NCI-H2196 (cell line): ENCODE measurements around the gene AFAP1L2.

Experiments
- DNase-seq: peaks from one replicate; lab custom pipeline; 2025; ENCODE audit not compliant: unreplicated experiment; lab: John Stamatoyannopoulos, UW

The AFAP1L2 gene

GRCh38 chr10:114392112-114392835, 12.0 kb downstream of the AFAP1L2 start:
- DNase-seq, result no peak

DNA sequence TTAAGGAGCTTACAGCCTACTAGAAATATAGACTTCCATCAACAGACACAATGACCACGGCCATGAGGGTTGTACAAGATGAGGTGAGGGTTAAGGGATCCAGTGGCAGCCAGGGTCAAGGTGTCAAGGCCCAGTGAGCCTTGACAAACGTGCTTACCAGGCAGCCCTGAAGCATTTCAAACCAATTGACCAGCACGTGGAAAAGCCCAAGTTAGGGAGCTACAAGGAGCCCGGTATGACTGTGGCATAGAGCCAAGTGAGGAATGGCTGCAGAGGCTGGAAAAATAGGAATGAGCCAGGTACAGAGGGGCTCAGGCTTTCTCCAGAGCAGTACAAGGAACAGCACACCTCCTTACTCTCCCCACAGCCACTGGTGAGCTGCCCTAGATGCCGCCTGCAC, 12.7 kb downstream of the AFAP1L2 start:
- no peak for DNase-seq

DNA sequence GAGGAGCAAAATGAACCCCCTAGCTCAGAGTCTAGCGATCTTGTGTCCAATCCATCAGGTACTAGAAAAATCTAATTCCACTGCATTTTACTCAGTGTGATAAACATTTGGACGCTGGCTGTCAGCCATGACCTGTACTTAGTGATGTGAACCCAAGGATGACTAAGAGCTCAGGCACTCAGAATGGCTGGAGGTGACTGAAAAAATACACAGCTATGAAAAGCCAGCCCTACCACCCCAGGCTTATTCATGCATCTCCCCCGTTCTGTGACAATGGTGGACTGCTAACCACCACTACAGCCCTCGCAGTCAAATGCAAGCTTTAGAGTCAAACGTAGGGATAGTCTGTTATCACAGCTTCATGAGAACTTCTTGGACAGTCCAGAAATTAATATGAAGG, 14.9 kb downstream of the AFAP1L2 start:
- no peak for DNase-seq

DNA sequence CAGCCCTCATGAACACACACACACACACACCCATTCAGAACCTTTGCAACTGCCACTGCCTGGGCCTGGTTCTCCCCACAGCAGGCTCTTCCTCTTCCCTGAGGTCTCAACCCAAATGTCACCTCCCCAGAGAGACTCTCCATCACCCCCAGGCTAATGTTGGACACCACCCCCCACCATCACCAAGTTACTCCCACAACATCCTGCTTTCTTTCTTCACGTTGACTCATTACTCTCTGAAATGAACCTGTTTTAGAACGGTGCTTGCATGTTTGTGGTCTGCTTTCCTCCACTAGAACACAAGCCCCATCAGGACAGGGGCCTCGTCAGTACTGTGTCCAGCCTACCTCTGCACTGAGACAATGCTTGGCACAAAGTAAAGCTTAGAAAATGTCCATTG, 16.0 kb downstream of the AFAP1L2 start:
- no peak for DNase-seq

DNA sequence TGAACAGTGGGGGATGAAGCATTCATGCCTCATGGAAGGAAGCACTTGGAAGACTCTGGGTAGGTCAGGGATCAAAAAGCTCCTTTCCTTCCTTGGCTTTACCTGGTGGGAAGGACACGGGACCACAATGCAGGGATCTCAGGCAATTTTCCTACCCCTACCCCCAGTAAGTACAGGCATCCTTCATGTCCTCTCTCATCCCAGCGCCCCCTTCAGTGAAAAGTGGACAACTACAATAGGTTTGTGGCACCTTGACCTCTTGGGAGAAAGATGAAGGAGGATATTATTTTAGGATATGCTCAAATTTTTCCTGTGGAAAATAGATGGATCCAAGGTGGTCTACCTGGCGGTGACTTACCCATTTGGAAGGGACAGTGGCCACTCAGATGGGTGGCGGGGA, 16.5 kb downstream of the AFAP1L2 start:
- no peak for DNase-seq

- DNase-seq, result no peak
Measured at GRCh38 chr10:114386452-114386851, 17.9 kb downstream of the AFAP1L2 start.

GRCh38 chr10:114385557-114385956, 18.7 kb downstream of the AFAP1L2 start:
- DNase-seq, result no peak

- DNase-seq, result no peak
Measured at GRCh38 chr10:114384601-114385000, 19.7 kb downstream of the AFAP1L2 start.

- no peak for DNase-seq
Measured at GRCh38 chr10:114384181-114384580, 20.1 kb downstream of the AFAP1L2 start.

DNA sequence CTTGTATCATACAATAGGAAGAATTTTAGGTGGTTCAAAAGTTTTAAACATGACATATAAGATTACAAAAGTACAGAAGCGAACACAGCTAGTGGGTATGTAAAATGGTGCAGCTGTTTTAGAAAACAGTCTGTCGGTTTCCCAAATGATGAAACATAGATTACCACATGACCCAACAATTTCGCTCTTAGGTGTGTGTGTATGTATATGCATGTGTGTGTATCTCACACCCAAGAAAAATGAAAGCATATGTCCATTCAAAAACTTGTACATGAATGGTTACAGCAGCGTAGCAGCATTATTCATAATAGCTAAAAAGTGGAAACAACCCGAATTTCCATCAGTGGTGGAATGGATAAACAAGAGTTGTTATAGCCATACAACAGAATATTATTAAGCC, 23.5 kb downstream of the AFAP1L2 start:
- no peak for DNase-seq

DNA sequence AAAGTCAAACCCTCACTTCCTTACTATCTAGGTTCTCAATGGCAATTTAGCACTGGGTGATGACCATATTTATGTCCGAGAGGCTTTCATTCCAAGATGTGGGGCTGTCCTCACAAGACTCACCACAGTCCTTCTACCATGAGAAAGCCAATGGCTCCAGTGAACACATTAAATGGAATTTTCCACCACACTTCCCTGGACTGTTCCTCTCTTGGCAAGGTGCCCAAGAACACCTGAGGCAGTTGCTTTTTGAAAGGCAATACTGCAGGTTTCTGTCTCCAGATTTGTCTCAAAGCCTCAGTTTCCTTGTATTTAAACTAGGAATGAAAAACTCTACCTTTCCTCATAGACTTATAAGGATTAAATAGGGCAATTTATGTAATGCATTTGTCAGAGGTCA, 24.2 kb downstream of the AFAP1L2 start:
- no peak for DNase-seq

- no peak for DNase-seq
Measured at GRCh38 chr10:114379631-114380041, 24.7 kb downstream of the AFAP1L2 start.

DNA sequence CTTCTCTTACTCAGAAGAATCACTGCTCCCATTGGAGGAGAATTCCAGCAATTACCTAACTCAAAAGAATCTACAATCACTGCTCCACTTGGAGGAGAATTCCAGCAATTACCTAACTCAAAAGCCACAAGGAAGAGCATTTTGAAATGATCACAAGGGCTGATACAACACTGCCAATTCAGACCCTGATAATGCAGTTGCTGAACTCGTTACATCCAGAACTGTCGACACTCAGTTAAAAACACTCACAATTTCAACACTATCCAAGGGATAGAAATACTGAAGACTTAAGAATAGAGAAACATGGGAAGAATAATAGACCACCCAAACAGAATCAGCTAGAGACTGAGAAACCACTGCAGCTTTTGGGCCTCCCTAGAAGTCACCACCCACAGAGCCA, 27.8 kb downstream of the AFAP1L2 start:
- DNase-seq, result no peak

DNA sequence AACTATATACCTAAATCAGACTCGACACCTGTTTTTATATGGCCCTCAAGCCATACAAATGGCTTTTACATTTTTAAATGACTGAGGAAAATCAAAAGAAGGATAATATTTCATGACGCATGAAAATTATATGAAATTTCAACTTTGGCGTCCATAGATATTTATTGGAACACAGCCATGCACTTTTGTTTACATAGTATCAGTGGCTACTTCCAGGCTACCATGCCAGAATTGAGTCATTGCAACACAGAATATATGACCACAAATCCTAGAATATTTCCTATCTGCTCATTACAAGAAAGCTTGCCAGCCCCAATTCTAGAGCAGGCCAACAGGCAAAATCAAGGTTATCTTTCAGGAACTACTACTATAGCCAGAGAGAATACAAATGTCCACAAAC, 29.3 kb downstream of the AFAP1L2 start:
- DNase-seq, result no peak

DNA sequence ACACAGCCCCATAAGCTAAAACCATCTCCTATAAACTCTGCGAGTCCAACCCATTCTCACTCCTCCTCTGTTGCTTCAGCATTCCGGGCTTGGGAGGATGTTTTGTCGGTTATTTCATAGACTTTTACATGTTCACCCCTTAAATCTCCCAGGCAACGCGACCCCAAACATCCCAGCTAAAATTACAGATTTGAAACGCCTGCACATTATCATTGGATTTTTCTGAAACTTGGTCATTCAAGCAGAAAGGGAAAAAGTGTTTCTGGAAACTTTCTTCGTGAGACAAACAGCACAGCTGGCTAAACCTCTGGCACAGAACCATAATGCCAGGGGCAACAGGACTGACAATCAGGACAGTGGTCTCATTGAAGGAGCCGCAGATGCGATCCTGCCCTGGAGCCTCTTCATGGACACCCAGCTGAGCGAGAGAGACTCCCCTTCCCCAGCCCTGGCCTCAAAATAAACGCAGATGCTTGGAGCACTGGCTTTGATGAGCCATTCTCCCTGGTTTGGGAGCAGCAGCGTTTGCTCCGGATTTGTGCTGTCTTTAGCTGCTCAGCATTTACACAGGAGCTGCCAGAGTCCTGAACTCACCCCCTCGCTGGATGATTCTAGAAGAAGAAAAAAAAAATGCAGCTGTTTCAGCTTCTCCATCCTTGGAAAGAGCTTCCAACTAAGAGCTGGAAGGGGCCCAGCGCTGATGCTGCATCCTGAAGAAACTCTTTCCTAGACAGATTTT, 30.1 kb downstream of the AFAP1L2 start:
- no peak for DNase-seq

- DNase-seq, result no peak
Measured at GRCh38 chr10:114373631-114374030, 30.7 kb downstream of the AFAP1L2 start.

DNA sequence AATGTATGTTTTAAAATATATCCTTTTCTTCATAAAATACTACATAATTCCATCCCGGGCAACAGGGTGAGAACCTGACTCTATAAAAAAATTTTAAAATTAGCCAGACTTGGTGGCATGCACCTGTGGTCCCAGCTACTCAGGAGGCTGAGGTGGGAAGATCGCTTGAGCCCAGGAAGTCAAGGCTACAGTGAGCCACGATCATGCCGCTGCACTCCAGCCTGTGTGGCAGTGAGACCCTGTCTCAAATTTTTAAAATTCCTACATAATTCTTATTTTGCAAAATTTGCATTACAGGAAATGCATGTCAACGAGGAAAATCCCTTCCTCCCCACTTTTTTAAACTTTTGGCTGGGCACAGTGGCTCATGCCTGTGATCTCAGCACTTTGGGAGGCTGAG, 31.3 kb downstream of the AFAP1L2 start:
- DNase-seq, result no peak

GRCh38 chr10:114372179-114372578, 32.1 kb downstream of the AFAP1L2 start:
- no peak for DNase-seq

DNA sequence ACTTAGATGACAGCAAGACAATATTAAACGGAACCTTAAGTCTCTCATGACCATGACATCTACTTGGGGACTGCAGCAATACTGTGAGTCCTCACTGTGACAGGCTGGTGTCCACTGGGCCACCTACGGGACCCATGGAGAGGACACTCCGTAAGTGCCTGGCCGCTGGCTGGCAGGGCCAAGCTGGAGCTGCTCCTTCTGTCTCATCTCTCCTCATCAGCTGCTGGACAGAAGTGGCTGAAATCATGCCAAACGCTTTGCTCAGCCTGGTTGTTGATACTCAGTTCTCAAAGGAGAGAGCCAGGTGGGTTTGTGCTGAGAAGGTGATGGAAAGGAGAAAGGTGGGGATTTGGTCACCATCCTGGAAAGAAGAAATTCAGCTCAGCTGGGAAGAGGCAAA, 33.3 kb downstream of the AFAP1L2 start:
- DNase-seq, result no peak

GRCh38 chr10:114370199-114370598, 34.1 kb downstream of the AFAP1L2 start:
- DNase-seq, result no peak

DNA sequence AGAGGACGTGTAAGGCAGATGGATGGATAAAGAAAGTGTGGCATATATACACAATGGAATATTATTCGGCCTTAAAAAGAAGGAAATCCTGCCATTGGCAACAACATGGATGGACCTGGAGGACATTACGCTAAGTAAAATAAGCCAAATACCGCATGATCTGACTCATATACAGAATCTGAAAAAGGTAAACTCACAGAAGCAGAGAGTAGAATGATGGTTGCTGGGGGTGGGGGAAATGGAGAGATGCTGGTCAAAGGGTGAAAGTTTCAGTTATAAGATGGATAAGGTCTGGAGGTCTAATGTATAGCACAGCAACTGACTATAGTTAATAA, 36.3 kb downstream of the AFAP1L2 start:
- DNase-seq, result no peak

GRCh38 chr10:114367351-114368056, 36.8 kb downstream of the AFAP1L2 start:
- no peak for DNase-seq
